Trophoblast cell (in vitro differentiated cells and primary cell): ENCODE results near the gene LRMDA.
A peak's percentile ranks its signal among the peaks of the same experiment; 100 is the strongest.

ENCODE experiments used
- DNase-seq, 2 donors: peaks; one replicate each; pipeline ENCODE4 v3.0.0-alpha.2; 2016
- H2AFZ ChIP-seq: 2 replicates; pipeline ENCODE4 v1.6.1; 2013; ENCODE audit warnings: low read length, moderate library complexity, mild to moderate bottlenecking; ENCODE audit not compliant: insufficient read depth, poor library complexity
- H2AK5ac ChIP-seq: 2 replicates; pipeline ENCODE4 v1.6.1; 2013; ENCODE audit warnings: mild to moderate bottlenecking, low read length
- H2BK120ac ChIP-seq: 2 replicates; pipeline ENCODE4 v1.6.1; 2013; ENCODE audit warnings: low read length, mild to moderate bottlenecking, moderate library complexity; ENCODE audit not compliant: insufficient read depth, poor library complexity
- H2BK12ac ChIP-seq: 2 replicates; pipeline ENCODE4 v1.6.1; 2013; ENCODE audit warnings: mild to moderate bottlenecking, low read length, moderate library complexity
- H2BK5ac ChIP-seq: 2 replicates; pipeline ENCODE4 v1.6.1; 2013; ENCODE audit warnings: low read length, low read depth, moderate library complexity, mild to moderate bottlenecking; ENCODE audit not compliant: poor library complexity
- H3K14ac ChIP-seq: 2 replicates; pipeline ENCODE4 v1.6.1; 2013; ENCODE audit warnings: mild to moderate bottlenecking, low read length
- H3K18ac ChIP-seq: 2 replicates; pipeline ENCODE4 v1.6.1; 2013; ENCODE audit warnings: mild to moderate bottlenecking, low read length
- H3K23ac ChIP-seq: 2 replicates; pipeline ENCODE4 v1.6.1; 2013; ENCODE audit warnings: low read length
- H3K27ac ChIP-seq: 2 replicates; pipeline ENCODE4 v1.5.1; 2013; ENCODE audit warnings: low read depth, mild to moderate bottlenecking, inconsistent platforms, low read length, moderate library complexity
- H3K27me3 ChIP-seq: 2 replicates; pipeline ENCODE4 v1.6.1; 2013; ENCODE audit warnings: inconsistent platforms, mild to moderate bottlenecking, low read length, moderate library complexity; ENCODE audit not compliant: insufficient read depth
- H3K36me3 ChIP-seq, 2 experiments: 1 replicate in 1 of 2; 2 replicates in 1 of 2; pipeline ENCODE4 v1.6.1; 2013; ENCODE audit warnings: low read length in 2 of 2, mild to moderate bottlenecking in 2 of 2, moderate library complexity in 1 of 2; ENCODE audit not compliant: insufficient read depth in 2 of 2, control insufficient read depth in 1 of 2
- H3K4ac ChIP-seq: 2 replicates; pipeline ENCODE4 v1.6.1; 2013; ENCODE audit warnings: low read depth, mild to moderate bottlenecking, low read length, moderate library complexity
- H3K4me1 ChIP-seq, 2 experiments: 1 replicate in 1 of 2; 2 replicates in 1 of 2; pipeline ENCODE4 v1.6.1; 2013; ENCODE audit warnings: low read length in 2 of 2, mild to moderate bottlenecking in 2 of 2, moderate library complexity in 1 of 2; ENCODE audit not compliant: insufficient read depth in 2 of 2, control insufficient read depth in 1 of 2
- H3K4me2 ChIP-seq: 2 replicates; pipeline ENCODE4 v1.6.1; 2013; ENCODE audit warnings: inconsistent platforms, mild to moderate bottlenecking, low read length, moderate library complexity
- H3K4me3 ChIP-seq: 2 replicates; pipeline ENCODE4 v1.5.1; 2013; ENCODE audit warnings: mild to moderate bottlenecking, low read depth, low read length, inconsistent platforms
- H3K79me1 ChIP-seq: one replicate; pipeline ENCODE4 v1.6.1; 2013; ENCODE audit warnings: low read length
- H3K79me2 ChIP-seq: 2 replicates; pipeline ENCODE4 v1.6.1; 2013; ENCODE audit warnings: low read length, mild to moderate bottlenecking; ENCODE audit not compliant: control insufficient read depth, insufficient read depth, poor library complexity
- H3K9ac ChIP-seq: 2 replicates; pipeline ENCODE4 v1.6.1; 2013; ENCODE audit warnings: mild to moderate bottlenecking, low read length
- H3K9me3 ChIP-seq: 2 replicates; pipeline ENCODE4 v1.6.1; 2013; ENCODE audit warnings: low read depth, mild to moderate bottlenecking, control low read depth, inconsistent platforms, low read length; ENCODE audit not compliant: insufficient read depth
- H4K12ac ChIP-seq: 2 replicates; pipeline ENCODE4 v1.6.1; 2013; ENCODE audit warnings: low read depth, mild to moderate bottlenecking, low read length, moderate library complexity
- H4K8ac ChIP-seq: 2 replicates; pipeline ENCODE4 v1.6.1; 2013; ENCODE audit warnings: low read depth, mild to moderate bottlenecking, low read length, moderate library complexity
- H4K91ac ChIP-seq: one replicate; pipeline ENCODE4 v1.6.1; 2013; ENCODE audit warnings: low read depth, mild to moderate bottlenecking, low read length, moderate library complexity
- WGBS: extraction: QIAGEN DNeasy Blood & Tissue Kit; methylation state at CpG from one replicate; pipeline ENCODE4 v1.1.7; 2013; ENCODE audit warnings: missing lambda C conversion rate; ENCODE audit not compliant: insufficient read length, insufficient coverage; ENCODE audit errors: extremely low coverage; 5-methylcytosine and 5-hydroxymethylcytosine counted together

The LRMDA gene

DNA sequence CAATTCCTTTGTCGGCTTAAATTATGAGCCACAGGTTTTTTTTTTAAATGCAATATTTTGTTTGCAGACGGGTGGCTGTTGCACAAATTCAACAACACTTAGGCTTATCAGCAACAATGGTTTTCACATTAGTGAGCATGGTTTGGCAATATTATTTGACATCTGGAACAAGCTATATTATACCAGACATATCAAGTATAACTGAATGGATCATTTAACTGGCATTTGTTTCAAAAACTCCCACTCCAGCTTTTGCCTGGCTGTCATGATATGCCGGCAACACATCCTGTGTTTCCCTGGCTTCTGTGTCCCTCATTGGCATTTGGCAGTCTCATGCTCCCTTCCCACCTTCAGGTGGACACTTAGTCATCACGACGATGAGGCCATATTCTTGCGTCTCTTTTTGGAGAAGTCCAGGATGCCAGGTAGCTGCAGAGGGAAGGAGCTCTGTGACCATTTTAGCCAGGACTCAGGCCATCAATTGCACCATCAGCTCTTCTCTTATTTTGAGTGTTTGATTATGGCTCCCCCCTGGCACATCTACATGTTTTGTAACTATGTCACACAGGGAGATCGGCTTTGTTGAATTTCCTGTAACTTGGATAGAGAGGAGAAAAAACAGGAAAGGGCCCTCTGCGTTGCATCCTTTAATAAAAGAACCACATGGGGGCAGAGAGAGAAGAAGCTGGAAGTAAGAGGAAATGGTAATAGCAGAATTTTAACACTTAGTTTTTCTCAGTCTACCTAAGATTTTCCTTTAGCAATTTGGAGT is 413.9 kb downstream of the LRMDA start:
- DNase-seq = no peak
- Histone ChIP-seq H3K9ac (no peak overlapping the region), H2BK120ac (no peak overlapping the region), H3K27me3 (no peaks in the 10 kb centered on the region), H2AFZ (no peak overlapping the region), H3K36me3 (no peaks in the 10 kb centered on the region), H3K79me1 (no peaks in the 10 kb centered on the region), H4K91ac (no peak overlapping the region), H3K4me3 (no peak overlapping the region), H3K9me3 (no peaks in the 10 kb centered on the region), H3K14ac (no peak overlapping the region), H2BK12ac (no peak overlapping the region), H3K18ac (no peak overlapping the region), H3K4me2 (no peak overlapping the region), H3K27ac (no peak overlapping the region), H4K12ac (no peak overlapping the region), H2BK5ac (no peak overlapping the region), H3K79me2 (no peaks in the 10 kb centered on the region), H3K4me1 (no peaks in the 10 kb centered on the region), H3K23ac (no peak overlapping the region), H2AK5ac (no peak overlapping the region), H3K4ac (no peak overlapping the region), H4K8ac (no peak overlapping the region)
- WGBS = no CpG with 5 or more reads among the region's 8 CpGs

DNA sequence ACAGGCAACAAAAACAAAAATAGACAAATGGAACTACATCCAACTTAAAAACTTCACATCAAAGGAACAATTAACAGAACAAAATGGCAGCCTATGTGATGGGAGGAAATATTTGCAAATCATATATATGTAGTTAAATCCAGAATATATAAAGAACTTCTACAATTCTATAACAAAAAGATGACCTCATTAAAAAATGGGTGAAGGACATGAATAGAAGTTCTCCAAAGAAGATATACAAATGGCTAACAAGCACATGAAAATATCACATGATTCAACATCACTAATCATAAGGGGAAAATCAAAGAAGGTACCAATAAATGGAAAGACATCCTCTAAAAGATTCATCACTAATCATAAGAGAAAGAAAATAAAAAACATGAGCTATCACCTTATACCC is 416.1 kb downstream of the LRMDA start:
- Histone ChIP-seq H3K36me3 (no peaks in the 10 kb centered on the region), H3K4me1 (no peaks in the 10 kb centered on the region), H2AFZ (no peak overlapping the region), H2AK5ac (no peak overlapping the region), H3K4me2 (no peak overlapping the region), H3K79me2 (no peaks in the 10 kb centered on the region), H3K9ac (no peak overlapping the region), H3K4me3 (no peak overlapping the region), H3K9me3 (no peaks in the 10 kb centered on the region), H3K23ac (no peak overlapping the region), H4K91ac (no peak overlapping the region), H3K4ac (no peak overlapping the region), H2BK12ac (no peak overlapping the region), H3K14ac (no peak overlapping the region), H4K8ac (no peak overlapping the region), H4K12ac (no peak overlapping the region), H2BK120ac (no peak overlapping the region), H3K18ac (no peak overlapping the region), H2BK5ac (no peak overlapping the region), H3K27me3 (no peaks in the 10 kb centered on the region), H3K79me1 (no peaks in the 10 kb centered on the region), H3K27ac (no peak overlapping the region)
- DNase-seq = no peak

DNA sequence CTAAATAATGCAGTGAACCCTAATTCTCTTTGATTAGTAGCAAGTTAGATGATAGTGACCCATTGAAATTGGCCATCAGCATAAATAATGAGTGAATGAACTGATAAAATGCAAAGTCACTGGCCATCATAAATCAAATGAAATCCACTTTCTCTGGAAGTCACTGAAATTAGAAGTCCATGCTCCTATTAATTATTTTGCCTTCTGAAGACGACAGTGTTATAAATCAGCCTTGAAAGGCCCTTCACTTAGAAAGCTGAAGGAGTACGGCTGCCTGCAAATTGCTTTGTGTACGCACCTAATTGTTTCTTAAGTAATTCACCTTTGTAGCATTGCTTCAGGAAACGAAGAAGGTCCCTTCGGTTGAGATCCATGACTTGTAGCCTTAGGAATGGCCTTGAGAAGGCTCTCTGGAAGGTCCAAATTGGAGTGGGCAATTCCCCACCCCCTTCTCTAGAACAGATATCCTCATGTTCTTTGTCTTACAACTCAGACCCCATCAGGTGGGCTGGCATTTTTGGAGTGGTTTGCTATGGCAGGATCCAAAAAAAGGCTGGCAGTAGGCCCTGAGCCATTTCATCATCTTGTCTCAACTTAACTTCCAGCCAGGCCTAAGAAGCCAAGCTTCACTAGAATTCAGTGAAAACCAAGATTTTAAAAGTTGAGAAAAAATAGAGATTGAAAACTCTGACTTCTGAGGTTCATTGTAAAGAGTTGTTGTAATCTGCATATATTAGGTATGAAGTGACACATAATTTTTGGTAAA is 420.3 kb downstream of the LRMDA start:
- H3K18ac ChIP-seq = no peak overlapping the region
- H2BK5ac ChIP-seq = no peak overlapping the region
- no peak overlapping the region for H2BK120ac ChIP-seq
- H3K27ac ChIP-seq = no peak overlapping the region
- no peaks in the 10 kb centered on the region for H3K9me3 ChIP-seq
- no peak overlapping the region for H2AK5ac ChIP-seq
- H3K79me2 ChIP-seq = no peaks in the 10 kb centered on the region
- H3K79me1 ChIP-seq = no peaks in the 10 kb centered on the region
- no peaks in the 10 kb centered on the region for H3K36me3 ChIP-seq
- H2AFZ ChIP-seq = no peak overlapping the region
- WGBS = no CpG with 5 or more reads among the region's 5 CpGs
- H3K4me3 ChIP-seq = no peak overlapping the region
- H3K4me1 ChIP-seq = no peaks in the 10 kb centered on the region
- H3K23ac ChIP-seq = no peak overlapping the region
- no peak overlapping the region for H4K12ac ChIP-seq
- H3K27me3 ChIP-seq = no peaks in the 10 kb centered on the region
- H4K91ac ChIP-seq = no peak overlapping the region
- H3K9ac ChIP-seq = no peak overlapping the region
- H3K4ac ChIP-seq = no peak overlapping the region
- no peak for DNase-seq
- no peak overlapping the region for H3K14ac ChIP-seq
- H3K4me2 ChIP-seq = no peak overlapping the region
- no peak overlapping the region for H4K8ac ChIP-seq
- no peak overlapping the region for H2BK12ac ChIP-seq

DNA sequence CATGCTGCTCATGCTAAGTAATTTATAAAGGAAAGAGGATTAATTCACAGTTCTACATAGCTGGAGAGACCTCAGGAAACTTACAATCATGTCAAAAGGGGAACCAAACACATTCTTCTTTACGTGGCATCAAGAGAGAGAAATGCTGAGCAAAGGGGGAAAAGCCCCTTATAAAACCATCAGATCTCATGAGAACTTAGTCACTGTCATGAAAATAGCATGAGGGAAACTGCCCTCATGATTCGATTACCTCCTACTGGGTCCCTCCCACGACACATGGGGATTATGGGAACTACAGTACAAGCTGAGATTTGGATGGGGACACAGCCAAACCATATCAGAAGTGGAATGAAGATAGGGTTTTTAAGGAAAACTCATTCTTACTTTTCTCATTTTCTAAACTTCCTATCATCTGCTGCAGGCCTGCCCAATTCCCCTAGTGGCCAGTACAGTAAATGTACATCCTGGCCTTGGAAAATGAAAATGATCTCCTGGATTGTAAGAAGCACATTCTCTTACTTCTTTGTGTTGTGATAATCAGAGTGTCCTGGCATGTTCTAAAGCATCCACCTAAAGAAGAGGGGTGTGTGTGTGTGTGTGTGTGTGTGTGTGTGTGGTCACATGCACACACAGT is 421.5 kb downstream of the LRMDA start:
- no peak overlapping the region for H3K4me2 ChIP-seq
- H2BK5ac ChIP-seq = no peak overlapping the region
- no peak overlapping the region for H4K91ac ChIP-seq
- no peak overlapping the region for H4K8ac ChIP-seq
- no peaks in the 10 kb centered on the region for H3K27me3 ChIP-seq
- no peak overlapping the region for H4K12ac ChIP-seq
- no peak overlapping the region for H2BK120ac ChIP-seq
- H3K79me1 ChIP-seq = no peaks in the 10 kb centered on the region
- DNase-seq = peak in 1 of 2 donors; percentile 0
- no peak overlapping the region for H3K23ac ChIP-seq
- H3K9ac ChIP-seq = no peak overlapping the region
- H3K79me2 ChIP-seq = no peaks in the 10 kb centered on the region
- H3K4me3 ChIP-seq = no peak overlapping the region
- no peak overlapping the region for H2AK5ac ChIP-seq
- no peak overlapping the region for H3K4ac ChIP-seq
- no CpG with 5 or more reads among the region's 3 CpGs for WGBS
- H2BK12ac ChIP-seq = no peak overlapping the region
- H3K4me1 ChIP-seq = no peaks in the 10 kb centered on the region
- H3K18ac ChIP-seq = no peak overlapping the region
- no peak overlapping the region for H3K14ac ChIP-seq
- no peak overlapping the region for H3K27ac ChIP-seq
- H3K9me3 ChIP-seq = no peaks in the 10 kb centered on the region
- no peaks in the 10 kb centered on the region for H3K36me3 ChIP-seq
- H2AFZ ChIP-seq = no peak overlapping the region
